ENCODE results near the gene NOPCHAP1. TPM values are rescaled to one million over a fixed set of nuclear protein-coding genes. Genes with fewer than 3 reads are reported as not detected.

Gene NOPCHAP1
- total RNA-seq, 2 donors from 2014 or later = 26.1 to 29.1 TPM

- Histone ChIP-seq H3K27me3 (ENCODE audit: control insufficient read depth, insufficient read depth, low read length, poor library complexity, severe bottlenecking) (no peaks in the 10 kb centered on the region), H3K4me3 (ENCODE audit: low read length) (no peak overlapping the region), H3K36me3 (ENCODE audit: control insufficient read depth, insufficient read depth, low read length) (peaks cover 24% of the 10 kb centered on the region), H3K9ac (ENCODE audit: extremely low read depth, low read length, poor library complexity, severe bottlenecking) (no peak overlapping the region), H3K9me3 (ENCODE audit: control insufficient read depth, low read length) (peaks cover 4% of the 10 kb centered on the region), H3K4me1 (ENCODE audit: control insufficient read depth, insufficient read depth, low read length) (no peaks in the 10 kb centered on the region), H3K27ac (ENCODE audit: low read depth, low read length) (no peak overlapping the region)
- no peak for DNase-seq
- Mint-ChIP-seq H3K36me3 (ENCODE audit: low read depth) (peaks cover 65% of the 10 kb centered on the region), H3K9me3 (peaks cover 34% of the 10 kb centered on the region), H3K4me3 (no peak overlapping the region), H3K4me1 (no peaks in the 10 kb centered on the region), H3K27ac (no peak overlapping the region), H3K27me3 (ENCODE audit: insufficient read depth) (no peaks in the 10 kb centered on the region)
- 98% methylated on average over 2 of the region's 2 CpGs; no CpG with 5 or more reads in 1 of the 2 experiments for WGBS, 2 experiments (ENCODE audit: insufficient coverage in 1 of 2, insufficient read length in 1 of 2)
- TF ChIP-seq, protein P1, sequence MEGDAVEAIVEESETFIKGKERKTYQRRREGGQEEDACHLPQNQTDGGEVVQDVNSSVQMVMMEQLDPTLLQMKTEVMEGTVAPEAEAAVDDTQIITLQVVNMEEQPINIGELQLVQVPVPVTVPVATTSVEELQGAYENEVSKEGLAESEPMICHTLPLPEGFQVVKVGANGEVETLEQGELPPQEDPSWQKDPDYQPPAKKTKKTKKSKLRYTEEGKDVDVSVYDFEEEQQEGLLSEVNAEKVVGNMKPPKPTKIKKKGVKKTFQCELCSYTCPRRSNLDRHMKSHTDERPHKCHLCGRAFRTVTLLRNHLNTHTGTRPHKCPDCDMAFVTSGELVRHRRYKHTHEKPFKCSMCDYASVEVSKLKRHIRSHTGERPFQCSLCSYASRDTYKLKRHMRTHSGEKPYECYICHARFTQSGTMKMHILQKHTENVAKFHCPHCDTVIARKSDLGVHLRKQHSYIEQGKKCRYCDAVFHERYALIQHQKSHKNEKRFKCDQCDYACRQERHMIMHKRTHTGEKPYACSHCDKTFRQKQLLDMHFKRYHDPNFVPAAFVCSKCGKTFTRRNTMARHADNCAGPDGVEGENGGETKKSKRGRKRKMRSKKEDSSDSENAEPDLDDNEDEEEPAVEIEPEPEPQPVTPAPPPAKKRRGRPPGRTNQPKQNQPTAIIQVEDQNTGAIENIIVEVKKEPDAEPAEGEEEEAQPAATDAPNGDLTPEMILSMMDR (conservative IDR thresholded peaks at IDR 0.05) = no peak
These were observed 28.5 kb downstream of the NOPCHAP1 start for GRCh38 chr12:105014603-105015002.

DNA sequence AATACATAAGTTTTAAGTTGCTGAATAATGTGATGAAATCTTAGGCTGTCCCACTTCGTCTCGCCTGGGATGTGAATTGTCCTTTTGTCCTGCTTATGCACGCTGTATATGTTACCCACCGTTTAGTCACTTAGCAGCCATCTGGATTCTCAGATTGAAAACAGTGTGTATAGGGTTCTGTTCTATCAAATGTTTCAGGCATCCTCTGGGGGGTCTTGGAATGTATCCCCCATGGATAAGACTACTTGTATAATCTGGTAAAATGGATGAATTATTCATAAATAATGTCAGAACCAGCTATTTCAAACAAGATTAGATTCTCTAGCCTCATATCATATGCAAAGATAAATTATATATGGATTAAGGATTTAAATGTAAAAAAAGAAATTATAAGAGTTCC, 29.4 kb downstream of the NOPCHAP1 start:
- DNase-seq = no peak
- H3K4me3 ChIP-seq (ENCODE audit: low read length) = no peak overlapping the region
- Mint-ChIP-seq H3K27ac (no peak overlapping the region), H3K9me3 (peaks cover 24% of the 10 kb centered on the region), H3K36me3 (ENCODE audit: low read depth) (peaks cover 55% of the 10 kb centered on the region), H3K4me3 (no peak overlapping the region), H3K27me3 (ENCODE audit: insufficient read depth) (no peaks in the 10 kb centered on the region), H3K4me1 (no peaks in the 10 kb centered on the region)
- H3K9me3 ChIP-seq (ENCODE audit: control insufficient read depth, low read length) = peaks cover 4% of the 10 kb centered on the region
- no peaks in the 10 kb centered on the region for H3K4me1 ChIP-seq (ENCODE audit: control insufficient read depth, insufficient read depth, low read length)
- peaks cover 24% of the 10 kb centered on the region for H3K36me3 ChIP-seq (ENCODE audit: control insufficient read depth, insufficient read depth, low read length)
- H3K9ac ChIP-seq (ENCODE audit: extremely low read depth, low read length, poor library complexity, severe bottlenecking) = no peak overlapping the region
- TF ChIP-seq, protein P1 (conservative IDR thresholded peaks at IDR 0.05) = no peak
- no peak overlapping the region for H3K27ac ChIP-seq (ENCODE audit: low read depth, low read length)
- no peaks in the 10 kb centered on the region for H3K27me3 ChIP-seq (ENCODE audit: control insufficient read depth, insufficient read depth, low read length, poor library complexity, severe bottlenecking)
- 98 to 100% methylated on average over 4 of the region's 4 CpGs for WGBS, 2 experiments (ENCODE audit: insufficient coverage in 1 of 2, insufficient read length in 1 of 2)

DNA sequence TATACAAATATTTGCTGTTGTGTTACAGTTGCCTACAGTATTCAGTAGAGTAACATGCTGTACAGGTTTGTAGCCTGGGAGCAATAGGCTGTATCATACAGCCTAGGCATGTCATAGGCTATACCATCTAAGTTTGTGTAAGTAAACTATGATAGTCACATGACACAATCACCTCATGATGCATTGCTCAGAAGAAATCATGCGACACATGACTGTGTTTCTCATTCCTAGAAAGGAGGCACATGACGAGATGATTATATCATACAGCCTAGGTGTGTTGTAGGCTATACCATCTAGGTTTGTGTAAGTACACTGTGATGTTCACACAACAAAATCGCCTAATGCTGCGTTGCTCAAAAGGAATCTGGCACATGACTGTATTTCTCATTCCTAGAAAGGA, 31.9 kb downstream of the NOPCHAP1 start:
- DNase-seq = no peak
- 93 to 94% methylated on average over 3 to 4 of the region's 4 CpGs for WGBS, 2 experiments (ENCODE audit: insufficient coverage in 1 of 2, insufficient read length in 1 of 2)
- Histone ChIP-seq H3K27me3 (ENCODE audit: control insufficient read depth, insufficient read depth, low read length, poor library complexity, severe bottlenecking) (no peaks in the 10 kb centered on the region), H3K9ac (ENCODE audit: extremely low read depth, low read length, poor library complexity, severe bottlenecking) (no peak overlapping the region), H3K36me3 (ENCODE audit: control insufficient read depth, insufficient read depth, low read length) (peaks cover 15% of the 10 kb centered on the region), H3K4me3 (ENCODE audit: low read length) (no peak overlapping the region), H3K4me1 (ENCODE audit: control insufficient read depth, insufficient read depth, low read length) (no peaks in the 10 kb centered on the region), H3K27ac (ENCODE audit: low read depth, low read length) (no peak overlapping the region), H3K9me3 (ENCODE audit: control insufficient read depth, low read length) (no peaks in the 10 kb centered on the region)
- no peaks in the 10 kb centered on the region for H3K4me1 Mint-ChIP-seq
- TF ChIP-seq, protein P1 (conservative IDR thresholded peaks at IDR 0.05) = no peak
- H3K36me3 Mint-ChIP-seq (ENCODE audit: low read depth) = peaks cover 30% of the 10 kb centered on the region
- peaks cover 5% of the 10 kb centered on the region for H3K9me3 Mint-ChIP-seq
- no peaks in the 10 kb centered on the region for H3K27me3 Mint-ChIP-seq (ENCODE audit: insufficient read depth)
- H3K4me3 Mint-ChIP-seq = no peak overlapping the region
- no peak overlapping the region for H3K27ac Mint-ChIP-seq
